PFSK-1 (cell line): ENCODE data around the gene TLE3.

ENCODE experiments used
- FOXP2 ChIP-seq: optimal IDR thresholded peaks from 2 replicates; pipeline ENCODE3; 2011; ENCODE audit warnings: borderline replicate concordance, control low read depth, inconsistent platforms; ENCODE audit not compliant: insufficient read depth; ENCODE audit errors: extremely low read length, extremely low read depth
- POLR2AphosphoS5 ChIP-seq: IDR thresholded peaks from 2 replicates; pipeline ENCODE4 v1.6.1; 2012; ENCODE audit warnings: low read depth, mild to moderate bottlenecking, control low read depth, low read length, moderate library complexity
- REST ChIP-seq, 2 experiments: IDR thresholded peaks; 2 replicates each; pipeline versions ENCODE4 v1.6.1 to v1.8.0; 2011 to 2012; ENCODE audit warnings: low read depth in 2 of 2, low read length in 2 of 2, control low read depth in 1 of 2, inconsistent platforms in 1 of 2, mild to moderate bottlenecking in 1 of 2, moderate library complexity in 1 of 2; ENCODE audit not compliant: insufficient read depth in 1 of 2
- SIN3A ChIP-seq: IDR thresholded peaks from 2 replicates; pipeline ENCODE4 v1.6.1; 2012; ENCODE audit warnings: mild to moderate bottlenecking, low read length, moderate library complexity, borderline replicate concordance; ENCODE audit not compliant: insufficient read depth
- TAF1 ChIP-seq: IDR thresholded peaks from 2 replicates; pipeline ENCODE4 v1.6.1; 2012; ENCODE audit warnings: low read length, control low read depth, borderline replicate concordance; ENCODE audit not compliant: insufficient read depth

Gene TLE3

DNA sequence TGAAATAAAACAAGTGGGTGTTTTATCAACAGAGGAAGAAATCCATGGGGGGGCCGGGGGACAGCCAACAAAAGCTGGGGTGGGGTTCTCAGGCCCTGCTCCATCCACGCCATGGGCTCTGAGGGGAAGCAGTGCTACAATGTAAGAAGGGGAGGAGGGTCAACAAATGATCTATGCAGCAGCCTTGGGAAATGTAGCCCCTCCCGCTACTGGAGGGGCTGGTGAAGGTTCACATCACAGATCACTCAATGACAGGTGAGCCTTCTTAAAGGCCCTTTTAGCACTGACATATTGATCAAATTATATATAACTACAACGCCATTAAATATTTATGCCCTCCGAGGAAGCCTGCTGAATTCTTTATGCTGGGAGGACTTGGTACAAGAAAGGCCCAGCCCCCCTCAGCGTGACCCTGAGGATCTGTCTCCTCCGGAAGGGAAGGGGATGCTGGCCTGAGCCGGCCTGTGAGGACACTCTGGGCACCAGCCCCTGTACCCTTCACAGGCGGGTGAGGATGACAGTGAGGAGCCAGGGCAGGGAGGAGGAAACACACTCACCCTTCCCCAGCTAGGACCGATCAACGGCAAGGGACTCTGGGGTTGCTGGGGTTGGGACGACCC is 15.3 kb downstream of the TLE3 start:
- TF ChIP-seq SIN3A = no peak
- TF ChIP-seq TAF1 = no peak
- TF ChIP-seq FOXP2 = no peak
- TF ChIP-seq POLR2AphosphoS5 = no peak
- no peak for TF ChIP-seq REST (IDR thresholded peaks at IDR 0.05; ENCODE audit: insufficient read depth in 1 of 2, low read depth in 2 of 2, low read length in 2 of 2)

DNA sequence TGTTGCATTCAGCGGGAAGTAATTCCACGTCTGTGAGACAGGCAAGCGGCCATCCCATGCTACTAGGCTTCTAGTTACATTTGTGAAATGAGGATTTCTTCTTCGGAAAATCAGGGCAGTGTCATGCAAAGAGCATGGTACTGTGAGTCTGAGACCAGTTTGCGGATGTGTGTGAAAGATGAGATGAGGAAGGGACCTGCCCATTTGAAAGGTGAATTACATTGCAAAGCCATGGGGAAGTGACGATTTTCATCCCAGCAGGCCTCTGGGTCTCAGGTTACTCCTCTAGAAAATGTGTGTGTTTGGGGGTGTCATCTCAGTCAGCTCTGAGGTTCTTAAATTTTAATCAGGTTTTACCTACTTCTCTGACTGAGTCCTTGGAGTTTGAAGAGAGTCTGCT is 16.1 kb downstream of the TLE3 start:
- no peak for TF ChIP-seq SIN3A
- no peak for TF ChIP-seq FOXP2
- TF ChIP-seq REST (IDR thresholded peaks at IDR 0.05; ENCODE audit: insufficient read depth in 1 of 2, low read depth in 2 of 2, low read length in 2 of 2) = no peak
- no peak for TF ChIP-seq POLR2AphosphoS5
- no peak for TF ChIP-seq TAF1

DNA sequence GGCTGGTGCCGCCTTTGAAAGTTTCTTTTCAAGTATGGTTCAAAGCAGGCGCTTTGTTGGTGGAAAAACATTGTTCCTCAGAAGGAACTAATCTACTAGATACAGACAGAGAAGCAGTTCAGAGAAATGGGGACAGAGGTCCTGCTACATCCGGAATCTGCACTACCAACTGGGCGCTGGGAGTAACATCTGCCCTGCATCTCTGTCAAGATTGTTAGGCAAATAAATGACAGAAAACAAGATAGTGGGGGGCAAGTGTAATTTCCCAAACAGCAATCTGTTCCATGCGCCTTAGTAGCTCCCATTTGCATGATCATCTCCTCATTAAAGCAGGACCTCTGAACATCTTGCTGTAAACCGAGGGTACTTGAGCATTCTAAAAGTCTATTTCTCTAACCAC is 17.4 kb downstream of the TLE3 start:
- TF ChIP-seq SIN3A (no peak), REST (IDR thresholded peaks at IDR 0.05; ENCODE audit: insufficient read depth in 1 of 2, low read depth in 2 of 2, low read length in 2 of 2) (no peak), FOXP2 (no peak), TAF1 (no peak), POLR2AphosphoS5 (no peak)

GRCh38 chr15:70079888-70080287 is 17.8 kb downstream of the TLE3 start:
- TF ChIP-seq FOXP2 (no peak), TAF1 (no peak), REST (IDR thresholded peaks at IDR 0.05; ENCODE audit: insufficient read depth in 1 of 2, low read depth in 2 of 2, low read length in 2 of 2) (no peak), POLR2AphosphoS5 (no peak), SIN3A (no peak)

GRCh38 chr15:70078578-70079417 is 18.9 kb downstream of the TLE3 start:
- TF ChIP-seq FOXP2 (no peak), TAF1 (no peak), REST (IDR thresholded peaks at IDR 0.05; ENCODE audit: insufficient read depth in 1 of 2, low read depth in 2 of 2, low read length in 2 of 2) (no peak), POLR2AphosphoS5 (no peak), SIN3A (no peak)
